ENCODE data around the gene ARVCF. TPM values are rescaled to one million over a fixed set of nuclear protein-coding genes. Genes with fewer than 3 reads are reported as not detected.

Gene ARVCF
- total and polyA plus RNA-seq, 2 donors (not counting 1 experiment from before 2014, with no cell fraction given) = 2.2 to 6.7 TPM

DNA sequence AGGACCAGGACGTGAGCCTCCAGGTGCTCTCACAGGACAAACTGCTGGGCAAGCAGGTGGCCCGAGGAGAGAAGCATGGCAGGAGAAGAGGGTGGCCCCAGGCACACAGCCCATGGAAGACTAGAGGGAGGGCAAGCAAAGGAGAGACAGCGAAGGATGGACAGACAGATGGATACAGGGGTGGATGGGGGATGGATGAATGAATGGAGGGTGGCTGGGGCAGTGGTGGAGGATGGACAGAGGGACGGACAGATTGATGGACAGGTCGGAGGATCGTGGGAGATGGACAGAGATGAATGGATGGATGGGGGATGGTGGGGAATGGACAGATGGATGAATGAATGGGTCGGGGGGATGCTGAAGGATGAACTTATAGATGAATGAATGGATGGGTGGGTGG is 22.7 kb downstream of the ARVCF start:
- CTCF ChIA-PET = no interaction called here
- Histone ChIP-seq H3K4me3 (ENCODE audit: control extremely low read depth in 1 of 5, extremely low read depth in 1 of 5, insufficient read depth in 1 of 5, low read depth in 2 of 5, low read length in 4 of 5) (no peak overlapping the region), H3K79me2 (ENCODE audit: control insufficient read depth, insufficient read depth, low read length) (no peaks in the 10 kb centered on the region), H3K4me2 (replicated peaks; ENCODE audit: low read depth, low read length, poor library complexity, severe bottlenecking) (no peak overlapping the region), H3K27ac (ENCODE audit: low read length in 2 of 2) (no peak overlapping the region), H3K36me3 (replicated peaks in 1 of 2; ENCODE audit: control extremely low read depth in 1 of 2, control insufficient read depth in 1 of 2, extremely low read depth in 1 of 2, insufficient read depth in 2 of 2, low read length in 1 of 2) (no peaks in the 10 kb centered on the region), H3K9ac (ENCODE audit: low read length) (no peak overlapping the region), H3K27me3 (replicated peaks in 1 of 4; ENCODE audit: control extremely low read depth in 1 of 4, control insufficient read depth in 3 of 4, insufficient read depth in 4 of 4, low read length in 3 of 4) (no peaks in the 10 kb centered on the region), H2AFZ (ENCODE audit: insufficient read depth, low read depth, low read length, poor library complexity, severe bottlenecking) (no peak overlapping the region), H3K4me1 (ENCODE audit: control insufficient read depth in 2 of 2, insufficient read depth in 2 of 2, low read length in 2 of 2) (no peaks in the 10 kb centered on the region), H4K20me1 (ENCODE audit: control insufficient read depth, insufficient read depth, low read length, poor library complexity, severe bottlenecking) (no peaks in the 10 kb centered on the region), H3K9me3 (ENCODE audit: control extremely low read depth in 1 of 3, control insufficient read depth in 2 of 3, insufficient read depth in 1 of 3, low read length in 2 of 3) (no peaks in the 10 kb centered on the region)
- TF ChIP-seq, protein P1, sequence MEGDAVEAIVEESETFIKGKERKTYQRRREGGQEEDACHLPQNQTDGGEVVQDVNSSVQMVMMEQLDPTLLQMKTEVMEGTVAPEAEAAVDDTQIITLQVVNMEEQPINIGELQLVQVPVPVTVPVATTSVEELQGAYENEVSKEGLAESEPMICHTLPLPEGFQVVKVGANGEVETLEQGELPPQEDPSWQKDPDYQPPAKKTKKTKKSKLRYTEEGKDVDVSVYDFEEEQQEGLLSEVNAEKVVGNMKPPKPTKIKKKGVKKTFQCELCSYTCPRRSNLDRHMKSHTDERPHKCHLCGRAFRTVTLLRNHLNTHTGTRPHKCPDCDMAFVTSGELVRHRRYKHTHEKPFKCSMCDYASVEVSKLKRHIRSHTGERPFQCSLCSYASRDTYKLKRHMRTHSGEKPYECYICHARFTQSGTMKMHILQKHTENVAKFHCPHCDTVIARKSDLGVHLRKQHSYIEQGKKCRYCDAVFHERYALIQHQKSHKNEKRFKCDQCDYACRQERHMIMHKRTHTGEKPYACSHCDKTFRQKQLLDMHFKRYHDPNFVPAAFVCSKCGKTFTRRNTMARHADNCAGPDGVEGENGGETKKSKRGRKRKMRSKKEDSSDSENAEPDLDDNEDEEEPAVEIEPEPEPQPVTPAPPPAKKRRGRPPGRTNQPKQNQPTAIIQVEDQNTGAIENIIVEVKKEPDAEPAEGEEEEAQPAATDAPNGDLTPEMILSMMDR (IDR thresholded peaks at IDR 0.05) = no peak
- no peak for TF ChIP-seq EZH2 (IDR thresholded peaks at IDR 0.05; ENCODE audit: borderline replicate concordance, insufficient read depth, low read depth, low read length, poor library complexity, severe bottlenecking)
- WGBS (ENCODE audit: insufficient coverage) = 90% methylated on average over 7 of the region's 7 CpGs
- intact Hi-C loops (cut with micrococcal nuclease) = no loop called here
- Mint-ChIP-seq H3K9me3 (ENCODE audit: insufficient read depth) (no peaks in the 10 kb centered on the region), H3K4me1 (no peaks in the 10 kb centered on the region), H3K27me3 (no peaks in the 10 kb centered on the region), H3K4me3 (no peak overlapping the region), H3K27ac (no peak overlapping the region)
- ATAC-seq (ENCODE audit: low read depth) (no peak), DNase-seq (no peak)
- POLR2A ChIA-PET = no interaction called here

DNA sequence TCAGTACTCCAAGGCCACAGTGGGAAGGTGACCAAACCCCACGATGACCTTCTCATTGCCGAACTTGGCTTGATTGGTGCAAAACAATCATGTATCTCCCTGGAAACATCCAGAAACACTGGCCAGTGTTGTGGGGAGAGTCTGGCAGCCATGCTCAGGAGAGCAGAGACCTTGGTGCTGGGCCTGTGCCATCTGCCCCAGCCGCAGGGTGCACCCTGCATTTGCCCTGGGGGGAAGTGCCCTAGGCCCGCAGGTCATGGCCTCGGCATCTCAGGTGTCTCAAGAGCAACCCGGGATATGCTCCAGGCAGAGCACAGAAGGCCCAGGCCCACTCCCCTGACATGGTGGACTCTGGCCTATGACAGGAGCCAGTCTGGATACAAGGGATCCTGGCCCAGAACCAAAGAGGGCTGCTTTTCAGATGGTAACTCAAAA is 23.7 kb downstream of the ARVCF start:
- H3K4me3 ChIP-seq (ENCODE audit: control extremely low read depth in 1 of 5, extremely low read depth in 1 of 5, insufficient read depth in 1 of 5, low read depth in 2 of 5, low read length in 4 of 5) = no peak overlapping the region
- H3K36me3 ChIP-seq (replicated peaks in 1 of 2; ENCODE audit: control extremely low read depth in 1 of 2, control insufficient read depth in 1 of 2, extremely low read depth in 1 of 2, insufficient read depth in 2 of 2, low read length in 1 of 2) = no peaks in the 10 kb centered on the region
- H3K4me2 ChIP-seq (replicated peaks; ENCODE audit: low read depth, low read length, poor library complexity, severe bottlenecking) = no peak overlapping the region
- H3K4me1 Mint-ChIP-seq = no peaks in the 10 kb centered on the region
- no peak overlapping the region for H3K27ac Mint-ChIP-seq
- H3K4me3 Mint-ChIP-seq = no peak overlapping the region
- H4K20me1 ChIP-seq (ENCODE audit: control insufficient read depth, insufficient read depth, low read length, poor library complexity, severe bottlenecking) = no peaks in the 10 kb centered on the region
- H3K27ac ChIP-seq (ENCODE audit: low read length in 2 of 2) = no peak overlapping the region
- no peaks in the 10 kb centered on the region for H3K27me3 ChIP-seq (replicated peaks in 1 of 4; ENCODE audit: control extremely low read depth in 1 of 4, control insufficient read depth in 3 of 4, insufficient read depth in 4 of 4, low read length in 3 of 4)
- DNase-seq (no peak), ATAC-seq (ENCODE audit: low read depth) (no peak)
- no peaks in the 10 kb centered on the region for H3K27me3 Mint-ChIP-seq
- WGBS (ENCODE audit: insufficient coverage) = 97% methylated on average over 6 of the region's 6 CpGs
- no peak overlapping the region for H3K9ac ChIP-seq (ENCODE audit: low read length)
- no peaks in the 10 kb centered on the region for H3K79me2 ChIP-seq (ENCODE audit: control insufficient read depth, insufficient read depth, low read length)
- CTCF ChIA-PET = no interaction called here
- POLR2A ChIA-PET = no interaction called here
- H3K9me3 ChIP-seq (ENCODE audit: control extremely low read depth in 1 of 3, control insufficient read depth in 2 of 3, insufficient read depth in 1 of 3, low read length in 2 of 3) = no peaks in the 10 kb centered on the region
- no peak overlapping the region for H2AFZ ChIP-seq (ENCODE audit: insufficient read depth, low read depth, low read length, poor library complexity, severe bottlenecking)
- H3K9me3 Mint-ChIP-seq (ENCODE audit: insufficient read depth) = no peaks in the 10 kb centered on the region
- intact Hi-C loops (cut with micrococcal nuclease) = no loop called here
- TF ChIP-seq, protein P1 (IDR thresholded peaks at IDR 0.05) = no peak
- no peak for TF ChIP-seq EZH2 (IDR thresholded peaks at IDR 0.05; ENCODE audit: borderline replicate concordance, insufficient read depth, low read depth, low read length, poor library complexity, severe bottlenecking)
- no peaks in the 10 kb centered on the region for H3K4me1 ChIP-seq (ENCODE audit: control insufficient read depth in 2 of 2, insufficient read depth in 2 of 2, low read length in 2 of 2)

Measured in B cell (primary cell).